NT2/D1 (cell line): ENCODE measurements around the gene CTSL.

Experiments used
- DNase-seq: peaks from one replicate; pipeline ENCODE4 v3.0.0-alpha.2; 2011; ENCODE audit warnings: low read depth, low spot score
- H3K27me3 ChIP-seq: 2 replicates; pipeline ENCODE4 v1.6.0; 2011; ENCODE audit warnings: mild to moderate bottlenecking; ENCODE audit not compliant: insufficient read length, insufficient read depth
- H3K36me3 ChIP-seq: 2 replicates; pipeline ENCODE4 v1.6.1; 2011; ENCODE audit warnings: mild to moderate bottlenecking, low read length, mixed read lengths; ENCODE audit not compliant: insufficient read depth, insufficient read length
- H3K4me1 ChIP-seq: 2 replicates; pipeline ENCODE4 v1.5.1; 2011; ENCODE audit not compliant: insufficient read depth, insufficient read length
- H3K4me3 ChIP-seq: 2 replicates; pipeline ENCODE4 v1.5.1; 2011; ENCODE audit warnings: low read depth; ENCODE audit not compliant: insufficient read length
- H3K9ac ChIP-seq: 2 replicates; pipeline ENCODE4 v1.6.0; 2011; ENCODE audit warnings: low read depth; ENCODE audit not compliant: insufficient read length
- H3K9me3 ChIP-seq: 2 replicates; pipeline ENCODE4 v1.5.1; 2011; ENCODE audit warnings: mild to moderate bottlenecking, low read length; ENCODE audit not compliant: insufficient read depth
- SUZ12 ChIP-seq: IDR thresholded peaks from 2 replicates; pipeline ENCODE4 v1.6.1; 2011; ENCODE audit not compliant: insufficient read length, insufficient read depth; ENCODE audit errors: extremely low read depth
- YY1 ChIP-seq: IDR thresholded peaks from 2 replicates; pipeline ENCODE4 v1.6.1; 2011; ENCODE audit not compliant: insufficient read length, insufficient read depth
- ZNF274 ChIP-seq: IDR thresholded peaks from 2 replicates; pipeline ENCODE4 v1.6.1; 2011; ENCODE audit warnings: mild to moderate bottlenecking, low read depth, low read length

The CTSL gene

GRCh38 chr9:87729246-87729645 is 3.3 kb downstream of the CTSL start:
- Histone ChIP-seq H3K4me3 (no peak overlapping the region), H3K9ac (no peak overlapping the region), H3K27me3 (peaks cover 13% of the 10 kb centered on the region), H3K36me3 (peaks cover 51% of the 10 kb centered on the region), H3K9me3 (no peaks in the 10 kb centered on the region), H3K4me1 (no peaks in the 10 kb centered on the region)
- peak; percentile 25 for DNase-seq
- TF ChIP-seq SUZ12 (no peak), YY1 (no peak), ZNF274 (no peak)

DNA sequence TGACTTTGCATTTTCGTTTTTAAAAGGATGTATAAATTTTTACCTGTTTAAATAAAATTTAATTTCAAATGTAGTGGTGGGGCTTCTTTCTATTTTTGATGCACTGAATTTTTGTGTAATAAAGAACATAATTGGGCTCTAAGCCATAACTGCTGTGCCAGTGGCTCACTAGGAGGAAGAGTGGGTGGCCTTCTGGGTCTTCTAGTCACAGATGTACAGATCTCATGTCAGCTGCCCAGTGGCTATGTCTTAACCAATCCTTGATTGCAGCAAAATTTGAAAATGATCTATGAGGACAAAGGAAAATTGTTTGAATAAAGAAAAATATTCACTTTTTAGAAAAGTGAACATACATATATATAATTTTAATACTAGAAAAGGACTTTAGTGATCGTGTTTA is 5.4 kb downstream of the CTSL start:
- DNase-seq = no peak
- TF ChIP-seq ZNF274 = no peak
- no peak for TF ChIP-seq YY1
- TF ChIP-seq SUZ12 = no peak
- H3K36me3 ChIP-seq = peaks cover 51% of the 10 kb centered on the region
- no peaks in the 10 kb centered on the region for H3K4me1 ChIP-seq
- no peak overlapping the region for H3K4me3 ChIP-seq
- no peaks in the 10 kb centered on the region for H3K27me3 ChIP-seq
- H3K9me3 ChIP-seq = no peaks in the 10 kb centered on the region
- no peak overlapping the region for H3K9ac ChIP-seq

GRCh38 chr9:87732344-87732743 is 6.4 kb downstream of the CTSL start:
- no peak for DNase-seq
- Histone ChIP-seq H3K27me3 (no peaks in the 10 kb centered on the region), H3K9ac (no peak overlapping the region), H3K9me3 (no peaks in the 10 kb centered on the region), H3K4me3 (no peak overlapping the region), H3K36me3 (peaks cover 51% of the 10 kb centered on the region), H3K4me1 (no peaks in the 10 kb centered on the region)
- TF ChIP-seq YY1 = no peak

DNA sequence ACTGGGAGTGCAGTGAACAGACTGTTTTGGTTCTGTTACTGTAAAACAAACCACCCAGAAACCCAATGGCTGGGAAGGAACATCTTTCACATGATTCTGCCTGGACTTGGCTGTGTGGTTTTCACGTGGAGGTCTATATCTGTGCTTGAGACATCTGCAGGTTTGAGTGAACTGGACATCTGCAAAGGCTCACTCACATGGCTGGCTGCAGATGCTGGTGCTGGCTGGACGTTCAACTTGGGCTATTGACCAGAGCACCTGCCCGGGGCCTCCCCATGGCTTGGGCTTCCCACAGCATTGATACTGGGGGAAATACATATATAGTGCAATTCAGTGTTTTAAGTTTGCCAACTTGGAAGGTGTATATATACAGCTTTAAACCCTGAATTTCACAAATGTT is 6.8 kb downstream of the CTSL start:
- Histone ChIP-seq H3K4me1 (no peaks in the 10 kb centered on the region), H3K9ac (no peak overlapping the region), H3K4me3 (no peak overlapping the region), H3K9me3 (no peaks in the 10 kb centered on the region), H3K27me3 (no peaks in the 10 kb centered on the region), H3K36me3 (peaks cover 47% of the 10 kb centered on the region)
- DNase-seq = no peak
- TF ChIP-seq SUZ12 (no peak), YY1 (no peak), ZNF274 (no peak)

DNA sequence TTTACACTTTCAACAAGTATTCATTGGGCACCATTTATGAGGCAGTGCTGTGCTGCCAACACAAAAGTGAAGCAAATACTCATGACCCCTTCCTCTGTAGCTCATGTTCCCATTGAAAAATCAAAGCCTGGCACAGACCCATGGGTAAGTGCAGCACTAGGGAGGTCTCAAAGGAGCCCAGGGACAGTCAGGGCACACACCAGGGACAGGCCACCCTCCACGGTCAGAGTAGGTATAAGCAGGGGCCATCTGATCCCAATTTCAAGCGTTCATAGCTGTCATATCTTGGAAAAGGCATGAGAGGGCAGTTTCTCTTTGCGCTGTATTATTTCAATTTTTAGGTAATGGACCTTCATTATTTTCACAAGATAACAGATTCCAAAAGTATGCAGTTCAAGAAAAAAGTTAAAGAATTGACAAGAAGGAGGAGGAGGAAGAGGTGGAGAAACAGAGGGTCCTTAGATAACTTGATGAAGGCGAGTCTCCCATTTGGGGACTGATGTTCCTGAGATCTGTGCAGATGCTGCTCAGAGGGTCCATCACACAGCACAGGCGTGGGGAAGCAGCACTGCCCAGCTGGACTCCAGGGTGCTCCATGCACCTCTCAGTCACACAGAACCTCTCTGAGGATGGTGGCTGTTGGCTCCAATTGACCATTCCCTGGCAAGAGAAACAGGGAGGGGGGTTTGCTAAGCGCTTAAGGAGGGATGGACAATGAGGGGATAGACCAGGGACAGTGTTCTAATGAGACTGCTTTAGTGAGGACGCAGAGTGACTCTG is 7.5 kb downstream of the CTSL start:
- Histone ChIP-seq H3K36me3 (peaks cover 40% of the 10 kb centered on the region), H3K4me1 (no peaks in the 10 kb centered on the region), H3K9ac (no peak overlapping the region), H3K27me3 (no peaks in the 10 kb centered on the region), H3K4me3 (no peak overlapping the region), H3K9me3 (no peaks in the 10 kb centered on the region)
- no peak for DNase-seq
- TF ChIP-seq YY1 (no peak), ZNF274 (no peak), SUZ12 (no peak)

DNA sequence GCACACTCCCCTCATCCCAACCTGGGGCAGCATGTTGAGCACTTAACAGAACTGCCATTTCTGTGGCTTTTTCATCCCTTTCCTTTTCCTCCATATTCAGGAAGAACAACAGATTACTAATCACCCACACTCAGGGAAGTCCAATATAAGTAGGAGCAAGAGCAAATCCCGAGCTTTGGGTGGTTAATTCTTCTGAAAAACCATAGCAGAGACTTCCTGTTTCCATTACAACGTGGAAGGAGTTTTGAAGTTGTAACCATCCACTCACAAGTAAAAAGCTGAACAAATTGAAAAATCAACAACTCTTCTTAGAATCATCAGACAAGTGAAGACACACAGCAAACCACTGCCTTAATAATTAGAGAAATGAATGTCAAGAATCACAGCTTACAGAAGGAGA is 8.2 kb downstream of the CTSL start:
- Histone ChIP-seq H3K9ac (no peak overlapping the region), H3K4me3 (no peak overlapping the region), H3K27me3 (no peaks in the 10 kb centered on the region), H3K9me3 (no peaks in the 10 kb centered on the region), H3K4me1 (no peaks in the 10 kb centered on the region), H3K36me3 (peaks cover 34% of the 10 kb centered on the region)
- TF ChIP-seq YY1 = no peak
- TF ChIP-seq ZNF274 = no peak
- TF ChIP-seq SUZ12 = no peak
- DNase-seq = no peak

DNA sequence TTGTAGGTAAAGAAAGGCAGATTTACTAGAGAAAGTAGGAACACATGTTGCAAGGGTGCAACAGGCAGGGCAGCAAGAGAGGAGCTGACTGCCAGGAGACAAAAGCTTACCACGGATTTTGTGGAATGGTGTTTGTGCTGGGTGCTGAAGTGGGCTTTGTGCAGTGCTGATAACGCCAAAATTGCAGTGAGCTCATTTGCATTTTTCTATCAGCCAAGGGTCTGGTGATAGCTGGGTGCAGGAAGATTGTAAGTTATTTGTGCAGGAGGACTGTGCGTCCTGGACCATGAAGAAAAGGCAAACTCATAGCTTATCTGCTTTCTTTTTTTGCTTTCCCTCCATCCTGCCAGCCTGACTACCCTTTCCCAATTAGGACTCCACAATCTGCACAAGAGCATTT is 13.6 kb downstream of the CTSL start:
- Histone ChIP-seq H3K9me3 (peaks cover 10% of the 10 kb centered on the region), H3K4me3 (no peak overlapping the region), H3K27me3 (no peaks in the 10 kb centered on the region), H3K9ac (no peak overlapping the region), H3K36me3 (no peaks in the 10 kb centered on the region), H3K4me1 (no peaks in the 10 kb centered on the region)
- DNase-seq = no peak
- TF ChIP-seq YY1 = no peak
- no peak for TF ChIP-seq SUZ12
- no peak for TF ChIP-seq ZNF274

GRCh38 chr9:87740209-87740608 is 14.3 kb downstream of the CTSL start:
- Histone ChIP-seq H3K27me3 (no peaks in the 10 kb centered on the region), H3K9ac (no peak overlapping the region), H3K36me3 (no peaks in the 10 kb centered on the region), H3K4me1 (no peaks in the 10 kb centered on the region), H3K9me3 (peaks cover 10% of the 10 kb centered on the region), H3K4me3 (no peak overlapping the region)
- TF ChIP-seq SUZ12 (no peak), ZNF274 (no peak), YY1 (no peak)
- DNase-seq = no peak
